IPS-15b (cell line): ENCODE measurements around the gene OSMR.
"Not testable (repeated sequence)": the region's sequence is repeated elsewhere in the genome, so short reads cannot be mapped to it uniquely, and the experiment has no call there.

Source experiments
- H3K27me3 ChIP-seq: one replicate; pipeline ENCODE4 v1.6.1; 2013; ENCODE audit warnings: low read length; ENCODE audit not compliant: control insufficient read depth, insufficient read depth
- H3K36me3 ChIP-seq: one replicate; pipeline ENCODE4 v1.6.1; 2013; ENCODE audit warnings: low read length; ENCODE audit not compliant: control insufficient read depth, insufficient read depth
- H3K4me1 ChIP-seq: one replicate; pipeline ENCODE4 v1.6.1; 2013; ENCODE audit warnings: mild to moderate bottlenecking, low read length; ENCODE audit not compliant: control insufficient read depth, insufficient read depth
- H3K4me3 ChIP-seq: one replicate; pipeline ENCODE4 v1.5.1; 2013; ENCODE audit warnings: low read depth, low read length
- H3K9ac ChIP-seq: one replicate; pipeline ENCODE4 v1.6.1; 2013; ENCODE audit warnings: low read depth, mild to moderate bottlenecking, low read length
- H3K9me3 ChIP-seq: one replicate; pipeline ENCODE4 v1.6.1; 2013; ENCODE audit warnings: mild to moderate bottlenecking, low read length; ENCODE audit not compliant: control insufficient read depth, insufficient read depth

Gene OSMR

GRCh38 chr5:38858839-38859238 is 13.0 kb downstream of the OSMR start:
- H3K36me3 ChIP-seq, result no peaks in the 10 kb centered on the region
- H3K9me3 ChIP-seq, result no peaks in the 10 kb centered on the region
- no peak overlapping the region for H3K9ac ChIP-seq
- no peak overlapping the region for H3K4me3 ChIP-seq
- H3K27me3 ChIP-seq, result no peaks in the 10 kb centered on the region
- H3K4me1 ChIP-seq, result no peaks in the 10 kb centered on the region

GRCh38 chr5:38861986-38862770 is 16.4 kb downstream of the OSMR start:
- H3K36me3 ChIP-seq, H3K27me3 ChIP-seq, H3K4me3 ChIP-seq, H3K4me1 ChIP-seq, H3K9ac ChIP-seq, H3K9me3 ChIP-seq: not testable (repeated sequence)

DNA sequence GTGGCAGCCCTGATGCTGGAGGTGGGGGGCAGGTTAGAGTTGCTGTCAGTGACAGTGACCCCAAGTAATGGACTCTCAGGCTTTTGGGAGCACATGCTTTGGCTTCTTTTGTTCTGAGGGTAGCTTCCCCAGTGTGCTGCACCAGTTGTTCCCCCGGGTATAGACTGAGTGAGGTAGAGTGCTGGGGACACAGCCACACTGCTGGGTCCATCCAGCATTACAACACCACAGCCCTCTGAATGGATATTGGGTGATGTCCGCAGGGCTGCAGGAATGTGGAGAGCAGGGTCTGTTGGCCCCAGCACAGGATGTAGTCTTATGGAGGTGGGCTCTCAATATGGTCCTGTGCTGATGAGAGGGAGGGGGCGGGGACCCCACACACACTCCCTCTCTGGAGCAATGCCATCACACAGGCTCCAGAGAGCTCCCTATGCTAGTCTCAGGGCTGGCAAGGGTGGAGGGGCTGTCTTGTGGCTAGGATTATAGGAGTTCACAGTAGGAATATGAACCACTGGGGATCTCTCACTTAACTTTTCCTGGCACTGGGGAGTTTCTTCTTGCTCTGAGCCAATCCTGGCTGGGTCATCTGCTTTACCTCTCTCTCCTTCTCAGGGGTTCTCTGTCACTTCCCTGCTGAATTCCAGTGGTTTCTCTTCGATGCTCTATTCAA is 20.7 kb downstream of the OSMR start:
- Histone ChIP-seq H3K4me1 (no peaks in the 10 kb centered on the region), H3K9ac (no peak overlapping the region), H3K27me3 (no peaks in the 10 kb centered on the region), H3K36me3 (no peaks in the 10 kb centered on the region), H3K4me3 (no peak overlapping the region), H3K9me3 (no peaks in the 10 kb centered on the region)

GRCh38 chr5:38867032-38867398 is 21.2 kb downstream of the OSMR start:
- Histone ChIP-seq H3K9me3 (no peaks in the 10 kb centered on the region), H3K4me3 (no peak overlapping the region), H3K9ac (no peak overlapping the region), H3K4me1 (no peaks in the 10 kb centered on the region), H3K27me3 (no peaks in the 10 kb centered on the region), H3K36me3 (no peaks in the 10 kb centered on the region)

GRCh38 chr5:38867416-38867815 is 21.6 kb downstream of the OSMR start:
- H3K4me1 ChIP-seq, result no peaks in the 10 kb centered on the region
- no peaks in the 10 kb centered on the region for H3K27me3 ChIP-seq
- H3K4me3 ChIP-seq, result no peak overlapping the region
- no peaks in the 10 kb centered on the region for H3K9me3 ChIP-seq
- H3K36me3 ChIP-seq, result no peaks in the 10 kb centered on the region
- no peak overlapping the region for H3K9ac ChIP-seq

- no peaks in the 10 kb centered on the region for H3K4me1 ChIP-seq
- H3K9me3 ChIP-seq, result no peaks in the 10 kb centered on the region
- no peak overlapping the region for H3K9ac ChIP-seq
- no peak overlapping the region for H3K4me3 ChIP-seq
- H3K36me3 ChIP-seq, result no peaks in the 10 kb centered on the region
- no peaks in the 10 kb centered on the region for H3K27me3 ChIP-seq
Measured at GRCh38 chr5:38870595-38870994, 24.8 kb downstream of the OSMR start.

GRCh38 chr5:38871058-38871605 is 25.3 kb downstream of the OSMR start:
- no peaks in the 10 kb centered on the region for H3K36me3 ChIP-seq

DNA sequence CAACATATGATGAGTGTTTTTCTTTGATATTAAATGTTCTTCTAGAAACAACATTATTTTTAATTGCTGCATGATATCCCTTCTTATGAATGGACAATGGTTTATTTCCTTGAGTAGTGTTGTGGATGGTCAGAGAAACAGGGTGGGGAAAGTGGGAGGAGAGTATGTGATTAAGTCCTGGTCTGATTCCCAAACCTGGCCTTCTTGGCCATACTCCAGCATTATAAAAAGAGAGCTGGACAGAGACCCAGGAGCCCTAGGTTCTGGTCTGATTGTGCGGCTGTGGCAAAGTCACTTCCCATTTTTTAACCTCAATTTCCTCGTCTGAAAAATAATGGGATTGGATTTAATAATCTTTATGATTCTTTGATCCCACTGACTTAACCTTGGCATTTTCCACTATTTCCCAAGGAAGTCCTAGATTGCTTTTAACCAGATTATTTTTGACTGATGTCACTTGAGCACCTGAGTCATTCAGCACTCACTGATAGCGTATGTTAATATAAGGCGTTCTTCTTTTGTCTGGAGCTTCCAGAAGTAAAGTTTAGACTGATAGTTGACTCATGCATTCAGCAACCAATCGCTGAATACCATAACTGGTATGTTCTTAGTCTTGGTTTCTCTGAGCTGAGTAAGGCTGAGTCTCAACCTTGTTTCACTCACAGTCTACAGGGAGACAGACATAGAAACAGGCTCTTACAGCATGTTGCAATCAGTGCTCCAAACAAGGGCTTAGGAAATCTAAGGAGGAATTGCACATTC is 26.2 kb downstream of the OSMR start:
- Histone ChIP-seq H3K9me3 (no peaks in the 10 kb centered on the region), H3K4me1 (no peaks in the 10 kb centered on the region), H3K36me3 (no peaks in the 10 kb centered on the region), H3K27me3 (no peaks in the 10 kb centered on the region), H3K9ac (no peak overlapping the region), H3K4me3 (no peak overlapping the region)

More at GRCh38 chr5:38871058-38871605, 25.3 kb downstream of the OSMR start:
- Histone ChIP-seq H3K4me3 (no peak overlapping the region), H3K27me3 (no peaks in the 10 kb centered on the region), H3K9me3 (no peaks in the 10 kb centered on the region), H3K4me1 (no peaks in the 10 kb centered on the region), H3K9ac (no peak overlapping the region)

DNA sequence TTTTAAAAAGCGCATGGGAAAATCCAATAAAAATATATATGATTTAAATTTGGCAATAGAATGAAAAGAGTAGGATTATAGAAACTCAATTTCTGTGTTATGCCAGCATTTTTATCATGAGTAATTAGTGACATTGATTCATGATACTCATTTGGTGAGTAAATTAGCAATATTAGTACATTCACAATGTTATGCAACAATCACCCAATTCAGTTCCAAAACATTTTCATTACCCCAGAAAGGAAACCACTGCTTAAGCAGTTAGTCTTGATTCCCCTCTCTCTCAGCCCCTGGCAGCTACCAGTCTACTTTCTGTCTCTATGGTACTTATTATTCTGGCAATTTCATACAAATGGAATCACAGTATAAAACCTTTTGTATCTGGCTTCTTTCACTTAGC is 27.0 kb downstream of the OSMR start:
- no peak overlapping the region for H3K4me3 ChIP-seq
- H3K9ac ChIP-seq, result no peak overlapping the region
- no peaks in the 10 kb centered on the region for H3K9me3 ChIP-seq
- H3K36me3 ChIP-seq, result no peaks in the 10 kb centered on the region
- H3K27me3 ChIP-seq, result no peaks in the 10 kb centered on the region
- H3K4me1 ChIP-seq, result no peaks in the 10 kb centered on the region

GRCh38 chr5:38874948-38875456 is 29.2 kb downstream of the OSMR start:
- no peaks in the 10 kb centered on the region for H3K27me3 ChIP-seq
- H3K36me3 ChIP-seq, result no peaks in the 10 kb centered on the region

GRCh38 chr5:38878391-38879077 is 32.7 kb downstream of the OSMR start:
- Histone ChIP-seq H3K27me3 (no peaks in the 10 kb centered on the region), H3K9ac (no peak overlapping the region), H3K36me3 (no peaks in the 10 kb centered on the region), H3K4me3 (no peak overlapping the region), H3K9me3 (no peaks in the 10 kb centered on the region), H3K4me1 (no peaks in the 10 kb centered on the region)

More at GRCh38 chr5:38874948-38875456, 29.2 kb downstream of the OSMR start:
- Histone ChIP-seq H3K4me3 (no peak overlapping the region), H3K9me3 (no peaks in the 10 kb centered on the region), H3K4me1 (no peaks in the 10 kb centered on the region), H3K9ac (no peak overlapping the region)
